OCI-LY3 (cell line): Measurements from ENCODE around the gene FIBIN.

Experiments
- H2AFZ ChIP-seq: fragments of 200-600, 300-600 bp; shearing (Covaris generic); 2 replicates; pipeline ENCODE4 v1.6.0; 2014; ENCODE audit warnings: antibody characterized with exemption, low read depth, low read length
- H3K27ac ChIP-seq: fragments of 200-600, 300-600 bp; sonication (generic); 2 replicates; pipeline ENCODE4 v1.5.1; 2014; ENCODE audit warnings: mild to moderate bottlenecking, low read length, moderate library complexity, mixed read lengths
- H3K27me3 ChIP-seq: fragments of 200-600, 300-600 bp; sonication (generic); 2 replicates; pipeline ENCODE4 v1.6.1; 2014; ENCODE audit warnings: low read depth, low read length, mixed read lengths
- H3K36me3 ChIP-seq: fragments of 200-600, 300-600 bp; sonication (generic); replicated peaks from 2 replicates; pipeline ENCODE3; 2014; ENCODE audit warnings: low read depth, low read length, mixed read lengths
- H3K4me1 ChIP-seq: fragments of 300-600, 200-600 bp; sonication (generic); 2 replicates; pipeline ENCODE4 v1.6.1; 2014; ENCODE audit warnings: low read length, mixed read lengths
- H3K4me2 ChIP-seq: fragments of 200-600, 300-600 bp; sonication (generic); 2 replicates; pipeline ENCODE4 v1.6.1; 2014; ENCODE audit warnings: low read length, mixed read lengths
- H3K4me3 ChIP-seq: fragments of 300-600, 200-600 bp; sonication (generic); 2 replicates; pipeline ENCODE4 v1.5.1; 2014; ENCODE audit warnings: antibody characterized with exemption, mild to moderate bottlenecking, low read length, moderate library complexity
- H3K79me2 ChIP-seq: fragments of 300-600, 200-600 bp; shearing (Covaris generic); 2 replicates; pipeline ENCODE4 v1.6.1; 2014; ENCODE audit warnings: mild to moderate bottlenecking, low read length, mixed read lengths
- H3K9ac ChIP-seq: fragments of 300-600, 200-600 bp; shearing (Covaris generic); 2 replicates; pipeline ENCODE4 v1.6.0; 2014; ENCODE audit warnings: mild to moderate bottlenecking, low read length, moderate library complexity
- H3K9me3 ChIP-seq: fragments of 200-600, 300-600 bp; shearing (Covaris generic); 2 replicates; pipeline ENCODE4 v1.6.1; 2014; ENCODE audit warnings: low read length, mixed read lengths; ENCODE audit not compliant: insufficient read depth
- H4K20me1 ChIP-seq: fragments of 200-600, 300-600 bp; sonication (generic); 2 replicates; pipeline ENCODE4 v1.6.1; 2016; ENCODE audit warnings: low read length, mixed read lengths; ENCODE audit not compliant: insufficient read depth
- CTCF ChIP-seq: fragments of 200-600, 300-600 bp; sonication (generic); IDR thresholded peaks from 2 replicates; pipeline ENCODE4 v1.5.1; 2014; ENCODE audit warnings: antibody characterized with exemption, low read length, low read depth
- EZH2phosphoT487 ChIP-seq: fragments of 200-600 bp; shearing (Covaris generic); IDR thresholded peaks from 2 replicates; pipeline ENCODE4 v1.6.1; 2018; ENCODE audit warnings: antibody characterized with exemption, mixed run types, low read depth

Gene FIBIN

GRCh38 chr11:26993965-26994457 is at the start of gene FIBIN:
Gene FIBIN (plus strand): TSS chr11:26994112. CDS start chr11:26994527, 415 bp downstream.
- Histone ChIP-seq H3K9ac (no peak within 1 kb of the TSS), H3K9me3 (no peaks in the 10 kb centered on the region), H3K4me1 (peaks cover 3% of the 10 kb centered on the region; the same call in 1 of the 2 replicates), H3K27ac (no peak within 1 kb of the TSS), H3K36me3 (no peaks in the 10 kb centered on the region), H3K4me2 (no peak within 1 kb of the TSS), H4K20me1 (no peaks in the 10 kb centered on the region), H3K79me2 (no peaks in the 10 kb centered on the region), H3K4me3 (no peak within 1 kb of the TSS), H3K27me3 (no peaks in the 10 kb centered on the region), H2AFZ (no peak within 1 kb of the TSS)
- no peak for TF ChIP-seq CTCF
- no peak for TF ChIP-seq EZH2phosphoT487

GRCh38 chr11:26944866-26945664 is 48.8 kb upstream of the FIBIN start:
- H2AFZ ChIP-seq, result no peak overlapping the region
- no peaks in the 10 kb centered on the region for H3K9me3 ChIP-seq
- no peak overlapping the region for H3K4me3 ChIP-seq
- peaks cover 25% of the 10 kb centered on the region for H3K4me1 ChIP-seq
- no peak overlapping the region for H3K9ac ChIP-seq
- no peak overlapping the region for H3K4me2 ChIP-seq
- no peak for TF ChIP-seq CTCF
- no peaks in the 10 kb centered on the region for H3K27me3 ChIP-seq
- no peaks in the 10 kb centered on the region for H4K20me1 ChIP-seq
- H3K79me2 ChIP-seq, result no peaks in the 10 kb centered on the region
- no peak overlapping the region for H3K27ac ChIP-seq
- H3K36me3 ChIP-seq, result no peaks in the 10 kb centered on the region

- Histone ChIP-seq H3K9ac (no peak overlapping the region), H3K4me2 (no peak overlapping the region), H3K9me3 (no peaks in the 10 kb centered on the region), H3K79me2 (no peaks in the 10 kb centered on the region), H3K4me3 (no peak overlapping the region), H2AFZ (no peak overlapping the region), H3K27ac (no peak overlapping the region), H3K4me1 (peaks cover 25% of the 10 kb centered on the region), H4K20me1 (no peaks in the 10 kb centered on the region), H3K27me3 (no peaks in the 10 kb centered on the region), H3K36me3 (no peaks in the 10 kb centered on the region)
- TF ChIP-seq CTCF (no peak), EZH2phosphoT487 (no peak)
These were observed 47.6 kb upstream of the FIBIN start for GRCh38 chr11:26946257-26946716.

- Histone ChIP-seq H3K9me3 (no peaks in the 10 kb centered on the region), H3K4me2 (no peak overlapping the region), H3K79me2 (no peaks in the 10 kb centered on the region), H4K20me1 (no peaks in the 10 kb centered on the region), H3K36me3 (no peaks in the 10 kb centered on the region), H3K4me3 (no peak overlapping the region), H3K27me3 (no peaks in the 10 kb centered on the region), H3K27ac (no peak overlapping the region), H3K4me1 (peaks cover 25% of the 10 kb centered on the region), H3K9ac (no peak overlapping the region), H2AFZ (no peak overlapping the region)
- TF ChIP-seq EZH2phosphoT487 (no peak), CTCF (no peak)
These were observed 46.5 kb upstream of the FIBIN start for GRCh38 chr11:26947379-26947844.
